A673 (cell line): ENCODE results near the gene ABHD1. TPM values are rescaled to one million over a fixed set of nuclear protein-coding genes. Genes with fewer than 3 reads are reported as not detected.
A peak's percentile ranks its signal among the peaks of the same experiment; 100 is the strongest.

Source experiments
- BruUV-seq: library from RNA; stranded (reverse); fragments of 400-500 nt; replicated peaks from 2 replicates; lab custom pipeline; 2021; lab: Mats Ljungman, UMichigan
- CTCF ChIA-PET: fragments of 300-600 bp; sonication (Branson Sonifier 250); formaldehyde crosslinking; loops from one replicate; lab custom pipeline; 2022; ENCODE audit warnings: antibody characterized with exemption; lab: Charles Lee
- POLR2A ChIA-PET: fragments of 300-600 bp; sonication (Branson Sonifier 250); formaldehyde crosslinking; loops from one replicate; lab custom pipeline; 2022; ENCODE audit warnings: antibody characterized with exemption; ENCODE audit not compliant: low non-redundant PET; lab: Charles Lee
- DNase-seq: peaks from one replicate; pipeline ENCODE4 v3.0.0-alpha.2; 2015; ENCODE audit warnings: low spot score
- H3K27ac ChIP-seq: fragments of 200-600 bp; sonication (generic); 2 replicates; pipeline ENCODE4 v1.5.1; 2016; ENCODE audit warnings: mixed run types, low read depth, mild to moderate bottlenecking, mixed read lengths, antibody characterized with exemption, low read length; ENCODE audit not compliant: poor library complexity, severe bottlenecking
- H3K27me3 ChIP-seq: fragments of 200-600 bp; sonication (generic); replicated peaks from 2 replicates; pipeline ENCODE4 v1.6.1; 2017; ENCODE audit warnings: mixed run types, low read depth, mild to moderate bottlenecking, mixed read lengths, antibody characterized with exemption, low read length; ENCODE audit not compliant: insufficient read depth, poor library complexity
- H3K36me3 ChIP-seq: fragments of 200-600 bp; sonication (generic); 2 replicates; pipeline ENCODE4 v1.6.1; 2016; ENCODE audit warnings: mixed run types, mild to moderate bottlenecking, mixed read lengths, antibody characterized with exemption, low read length; ENCODE audit not compliant: insufficient read depth, poor library complexity, severe bottlenecking
- H3K4me1 ChIP-seq: fragments of 200-600 bp; sonication (generic); 2 replicates; pipeline ENCODE4 v1.6.1; 2017; ENCODE audit warnings: mixed run types, mild to moderate bottlenecking, mixed read lengths, antibody characterized with exemption, low read length; ENCODE audit not compliant: insufficient read depth, poor library complexity, severe bottlenecking
- H3K4me3 ChIP-seq: fragments of 200-600 bp; sonication (generic); 2 replicates; pipeline ENCODE4 v1.5.1; 2016; ENCODE audit warnings: low read depth, mixed run types, mild to moderate bottlenecking, mixed read lengths, low read length; ENCODE audit not compliant: poor library complexity, severe bottlenecking
- H3K9me3 ChIP-seq: fragments of 200-600 bp; sonication (generic); 2 replicates; pipeline ENCODE4 v1.6.1; 2016; ENCODE audit warnings: mixed run types, low read depth, mild to moderate bottlenecking, mixed read lengths, antibody characterized with exemption, low read length; ENCODE audit not compliant: poor library complexity, severe bottlenecking
- EZH2 ChIP-seq: fragments of 200-600 bp; sonication (generic); IDR thresholded peaks from 2 replicates; pipeline ENCODE4 v1.6.1; 2017; ENCODE audit warnings: borderline replicate concordance, low read depth, mild to moderate bottlenecking, mixed read lengths, antibody characterized with exemption, low read length; ENCODE audit not compliant: poor library complexity, severe bottlenecking
- intact Hi-C: fragments of 100-400 bp; cut with micrococcal nuclease; formaldehyde crosslinking; loops from one replicate; pipeline ENCODE4 v1.10.0; 2022; ENCODE audit not compliant: unreplicated experiment
- total RNA-seq: library from RNA; stranded (reverse); gene quantifications from 2 replicates; pipeline ENCODE4 v1.2.3, GENCODE V29; 2021
- TF ChIP-seq, protein P1 (sequence below): fragments of 300-800, 200-600 bp; sonication (generic); conservative IDR thresholded peaks from 2 replicates; pipeline ENCODE4 v1.5.1; 2017; ENCODE audit warnings: low read depth, mild to moderate bottlenecking, antibody characterized with exemption, low read length, moderate library complexity, mixed read lengths

The ABHD1 gene
- total RNA-seq, 1 experiment from 2014 or later = not detected

DNA sequence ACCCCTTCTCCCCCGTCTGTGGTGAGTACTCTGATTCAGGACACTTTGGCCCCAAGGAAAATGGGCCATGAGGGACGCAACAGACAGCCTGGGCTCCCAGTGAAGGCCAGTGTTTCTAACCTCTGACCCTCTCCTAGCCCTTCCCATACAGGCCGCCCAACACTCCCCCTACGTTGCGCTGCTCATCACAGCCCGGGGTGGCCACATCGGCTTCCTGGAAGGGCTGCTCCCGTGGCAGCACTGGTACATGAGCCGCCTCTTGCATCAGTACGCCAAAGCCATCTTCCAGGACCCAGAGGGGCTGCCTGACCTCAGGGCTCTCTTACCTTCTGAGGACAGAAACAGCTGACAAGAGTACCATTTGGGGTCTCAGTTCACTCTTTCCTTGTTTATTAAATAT, 6.8 kb downstream of the ABHD1 start:
- no TSS peak for BruUV-seq
- POLR2A ChIA-PET = no interaction called here
- intact Hi-C loops = no loop called here
- no peak overlapping the region for H3K4me3 ChIP-seq
- no peaks in the 10 kb centered on the region for H3K27me3 ChIP-seq
- TF ChIP-seq, protein P1, sequence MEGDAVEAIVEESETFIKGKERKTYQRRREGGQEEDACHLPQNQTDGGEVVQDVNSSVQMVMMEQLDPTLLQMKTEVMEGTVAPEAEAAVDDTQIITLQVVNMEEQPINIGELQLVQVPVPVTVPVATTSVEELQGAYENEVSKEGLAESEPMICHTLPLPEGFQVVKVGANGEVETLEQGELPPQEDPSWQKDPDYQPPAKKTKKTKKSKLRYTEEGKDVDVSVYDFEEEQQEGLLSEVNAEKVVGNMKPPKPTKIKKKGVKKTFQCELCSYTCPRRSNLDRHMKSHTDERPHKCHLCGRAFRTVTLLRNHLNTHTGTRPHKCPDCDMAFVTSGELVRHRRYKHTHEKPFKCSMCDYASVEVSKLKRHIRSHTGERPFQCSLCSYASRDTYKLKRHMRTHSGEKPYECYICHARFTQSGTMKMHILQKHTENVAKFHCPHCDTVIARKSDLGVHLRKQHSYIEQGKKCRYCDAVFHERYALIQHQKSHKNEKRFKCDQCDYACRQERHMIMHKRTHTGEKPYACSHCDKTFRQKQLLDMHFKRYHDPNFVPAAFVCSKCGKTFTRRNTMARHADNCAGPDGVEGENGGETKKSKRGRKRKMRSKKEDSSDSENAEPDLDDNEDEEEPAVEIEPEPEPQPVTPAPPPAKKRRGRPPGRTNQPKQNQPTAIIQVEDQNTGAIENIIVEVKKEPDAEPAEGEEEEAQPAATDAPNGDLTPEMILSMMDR = no peak
- TF ChIP-seq EZH2 = no peak
- H3K9me3 ChIP-seq = no peaks in the 10 kb centered on the region
- no peak overlapping the region for H3K27ac ChIP-seq
- H3K36me3 ChIP-seq = peaks cover 29% of the 10 kb centered on the region
- no peak for DNase-seq
- CTCF ChIA-PET = no interaction called here
- H3K4me1 ChIP-seq = peaks cover 13% of the 10 kb centered on the region

DNA sequence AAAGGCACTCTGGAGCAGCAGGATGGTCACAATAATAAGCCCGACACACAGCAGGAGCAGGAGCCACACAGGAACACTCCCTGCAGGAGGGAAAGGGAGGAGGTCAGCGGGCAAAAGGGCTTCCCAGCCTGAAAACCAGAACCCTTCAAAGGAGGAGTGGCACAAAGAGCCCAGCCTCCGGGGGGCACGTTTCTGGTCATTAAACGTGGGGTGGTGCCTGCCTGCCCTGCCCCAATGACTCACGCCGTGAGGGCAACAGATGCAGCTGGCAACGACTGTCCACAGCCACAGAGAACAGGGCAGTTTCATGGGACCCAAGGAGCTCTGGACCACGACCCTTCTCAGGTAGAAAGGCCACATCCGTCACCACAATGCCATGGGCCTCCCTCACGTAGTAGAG, 7.8 kb downstream of the ABHD1 start:
- TF ChIP-seq EZH2 = no peak
- TF ChIP-seq, protein P1 = no peak
- no TSS peak for BruUV-seq
- POLR2A ChIA-PET = no interaction called here
- CTCF ChIA-PET = no interaction called here
- H3K4me3 ChIP-seq = no peak overlapping the region
- no peak overlapping the region for H3K27ac ChIP-seq
- no peaks in the 10 kb centered on the region for H3K9me3 ChIP-seq
- DNase-seq = no peak
- no peaks in the 10 kb centered on the region for H3K27me3 ChIP-seq
- H3K4me1 ChIP-seq = peaks cover 7% of the 10 kb centered on the region
- intact Hi-C loops = no loop called here
- H3K36me3 ChIP-seq = peaks cover 29% of the 10 kb centered on the region

DNA sequence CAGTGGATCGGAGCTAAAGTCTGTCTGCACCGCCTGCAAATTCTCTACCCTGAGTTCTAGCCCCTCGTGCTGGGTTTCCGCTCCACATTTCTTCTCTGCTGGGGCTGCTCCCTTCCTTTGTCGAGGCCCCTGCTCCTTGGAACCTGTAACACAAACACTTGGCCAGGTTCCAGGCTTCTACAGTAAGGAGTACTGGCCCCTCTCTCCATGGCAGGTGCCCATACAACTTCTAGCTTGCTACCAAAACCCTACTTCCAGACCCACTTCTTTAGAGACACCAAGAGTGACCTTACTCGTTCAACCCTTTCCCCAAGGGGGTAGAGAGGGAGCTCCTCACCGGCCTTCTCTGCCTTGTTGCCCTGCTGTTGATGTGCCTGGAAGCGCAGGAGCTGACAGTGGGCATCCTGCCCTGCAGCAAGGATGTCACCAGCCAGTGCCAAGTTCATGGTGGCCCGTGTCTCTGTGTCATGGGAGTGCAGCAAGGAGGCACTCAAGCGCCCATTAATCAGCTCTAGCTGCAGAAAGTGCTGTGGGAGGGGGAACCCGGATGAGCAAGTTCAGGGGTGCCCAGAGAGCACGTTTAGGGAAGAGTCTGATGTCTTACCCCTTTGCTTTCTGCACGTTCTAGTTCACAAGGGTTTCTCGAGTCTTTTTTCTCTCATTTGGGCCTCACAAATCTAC, 9.7 kb downstream of the ABHD1 start:
- TF ChIP-seq EZH2 = no peak
- TF ChIP-seq, protein P1 = no peak
- Histone ChIP-seq H3K27me3 (no peaks in the 10 kb centered on the region), H3K9me3 (no peaks in the 10 kb centered on the region), H3K4me1 (peaks cover 7% of the 10 kb centered on the region), H3K36me3 (peaks cover 29% of the 10 kb centered on the region), H3K4me3 (peak overlapping the region; percentile 81), H3K27ac (peak overlapping the region; percentile 81)
- BruUV-seq = TSS peak; percentile 44
- ChIA-PET POLR2A (no interaction called here), CTCF (interaction anchor here (0.6 to 1.2 kb wide), 3 partner anchors 49 to 147 kb away, joined by 3 to 9 read pairs (median 4); no protein-coding TSS in a partner anchor)
- no peak for DNase-seq
- intact Hi-C loops = no loop called here
